Nephron (organoid): ENCODE measurements around the gene UGGT2.

Source experiments
- H3K27ac Mint-ChIP-seq, 3 experiments: 2 replicates each; pipeline ENCODE4 v1.8.0; 2020; ENCODE audit warnings: mixed read lengths in 3 of 3, mild to moderate bottlenecking in 2 of 3, moderate library complexity in 1 of 3
- H3K27me3 Mint-ChIP-seq: 2 replicates; pipeline ENCODE4 v1.8.0; 2021; ENCODE audit warnings: low read depth, mild to moderate bottlenecking, moderate library complexity, mixed read lengths
- H3K36me3 Mint-ChIP-seq: 2 replicates; pipeline ENCODE4 v1.8.0; 2020; ENCODE audit warnings: low read depth, mixed read lengths
- H3K4me1 Mint-ChIP-seq: 2 replicates; pipeline ENCODE4 v1.8.0; 2020; ENCODE audit warnings: mixed read lengths
- H3K4me3 Mint-ChIP-seq, 3 experiments: 2 replicates each; pipeline ENCODE4 v1.8.0; 2020; ENCODE audit warnings: mild to moderate bottlenecking in 3 of 3, mixed read lengths in 3 of 3, moderate library complexity in 2 of 3
- H3K9me3 Mint-ChIP-seq: 2 replicates; pipeline ENCODE4 v1.8.0; 2020; ENCODE audit warnings: mixed read lengths
- CTCF ChIP-seq, 3 experiments: fragments of 200-600 bp; sonication (generic); IDR thresholded peaks; one replicate each; pipeline ENCODE4 v1.5.0; 2021; ENCODE audit warnings: antibody characterized with exemption in 3 of 3; ENCODE audit not compliant: unreplicated experiment in 3 of 3

Gene UGGT2

GRCh38 chr13:95756072-95756471, 297.1 kb downstream of the UGGT2 start:
- H3K9me3 Mint-ChIP-seq, result peaks cover 5% of the 10 kb centered on the region
- H3K4me3 Mint-ChIP-seq, result no peak overlapping the region
- H3K27me3 Mint-ChIP-seq, result no peaks in the 10 kb centered on the region
- TF ChIP-seq CTCF (IDR thresholded peaks at IDR 0.05; ENCODE audit: unreplicated experiment in 3 of 3), result no peak
- no peaks in the 10 kb centered on the region for H3K4me1 Mint-ChIP-seq
- H3K36me3 Mint-ChIP-seq, result peaks cover 15% of the 10 kb centered on the region
- no peak overlapping the region for H3K27ac Mint-ChIP-seq

GRCh38 chr13:95754069-95754468, 299.1 kb downstream of the UGGT2 start:
- Mint-ChIP-seq H3K4me3 (no peak overlapping the region), H3K9me3 (peaks cover 5% of the 10 kb centered on the region), H3K27ac (no peak overlapping the region), H3K4me1 (no peaks in the 10 kb centered on the region), H3K27me3 (no peaks in the 10 kb centered on the region), H3K36me3 (peaks cover 12% of the 10 kb centered on the region)
- no peak for TF ChIP-seq CTCF (IDR thresholded peaks at IDR 0.05; ENCODE audit: unreplicated experiment in 3 of 3)

- no peaks in the 10 kb centered on the region for H3K4me1 Mint-ChIP-seq
- H3K4me3 Mint-ChIP-seq, result no peak overlapping the region
- no peak for TF ChIP-seq CTCF (IDR thresholded peaks at IDR 0.05; ENCODE audit: unreplicated experiment in 3 of 3)
- H3K27me3 Mint-ChIP-seq, result no peaks in the 10 kb centered on the region
- H3K9me3 Mint-ChIP-seq, result peaks cover 5% of the 10 kb centered on the region
- no peak overlapping the region for H3K27ac Mint-ChIP-seq
- H3K36me3 Mint-ChIP-seq, result peaks cover 7% of the 10 kb centered on the region
Observed at GRCh38 chr13:95752677-95753076, 300.5 kb downstream of the UGGT2 start.
